Muscle layer of colon (tissue), 2 donors: ENCODE results near the gene BPIFB6.

Experiments used
- H3K27ac ChIP-seq: one replicate; pipeline ENCODE4 v1.7.0; 2013; ENCODE audit warnings: low read depth, mild to moderate bottlenecking, low read length, moderate library complexity
- H3K27me3 ChIP-seq, 2 donors: one replicate each; pipeline ENCODE4 v1.7.0; 2013; ENCODE audit warnings: low read length in 2 of 2, mild to moderate bottlenecking in 2 of 2; ENCODE audit not compliant: insufficient read depth in 2 of 2, control insufficient read depth in 1 of 2
- H3K36me3 ChIP-seq: one replicate; pipeline ENCODE4 v1.7.0; 2013; ENCODE audit warnings: mild to moderate bottlenecking, low read length; ENCODE audit not compliant: insufficient read depth
- H3K4me1 ChIP-seq: one replicate; pipeline ENCODE4 v1.7.0; 2013; ENCODE audit warnings: mild to moderate bottlenecking, low read length; ENCODE audit not compliant: insufficient read depth
- H3K4me3 ChIP-seq, 2 donors: one replicate each; pipeline ENCODE4 v1.7.0; 2013; ENCODE audit warnings: low read length in 2 of 2, low read depth in 1 of 2, mild to moderate bottlenecking in 1 of 2, moderate library complexity in 1 of 2
- H3K9ac ChIP-seq: one replicate; pipeline ENCODE4 v1.7.0; 2013; ENCODE audit warnings: low read length
- H3K9me3 ChIP-seq: one replicate; pipeline ENCODE4 v1.7.0; 2013; ENCODE audit warnings: mild to moderate bottlenecking, low read length
- donor health status: abdominal sarcoma.
- donor health status: Adenocarcinoma of cecum.

BPIFB6 gene

GRCh38 chr20:32989507-32990283 lies 41.8 kb upstream of the BPIFB6 start:
- Histone ChIP-seq H3K9me3 (no peaks in the 10 kb centered on the region), H3K4me3 (no peak overlapping the region), H3K27ac (no peak overlapping the region), H3K36me3 (no peaks in the 10 kb centered on the region), H3K27me3 (no peaks in the 10 kb centered on the region), H3K4me1 (no peaks in the 10 kb centered on the region), H3K9ac (no peak overlapping the region)

GRCh38 chr20:32990426-32990825 lies 41.0 kb upstream of the BPIFB6 start:
- H3K4me3 ChIP-seq: no peak overlapping the region
- no peaks in the 10 kb centered on the region for H3K4me1 ChIP-seq
- no peak overlapping the region for H3K9ac ChIP-seq
- no peaks in the 10 kb centered on the region for H3K36me3 ChIP-seq
- H3K9me3 ChIP-seq: no peaks in the 10 kb centered on the region
- no peaks in the 10 kb centered on the region for H3K27me3 ChIP-seq
- no peak overlapping the region for H3K27ac ChIP-seq

- no peak overlapping the region for H3K9ac ChIP-seq
- H3K27me3 ChIP-seq: no peaks in the 10 kb centered on the region
- no peaks in the 10 kb centered on the region for H3K9me3 ChIP-seq
- H3K4me1 ChIP-seq: no peaks in the 10 kb centered on the region
- no peaks in the 10 kb centered on the region for H3K36me3 ChIP-seq
- H3K4me3 ChIP-seq: no peak overlapping the region
- H3K27ac ChIP-seq: no peak overlapping the region
These were observed 40.1 kb upstream of the BPIFB6 start for GRCh38 chr20:32991383-32991782.

- no peak overlapping the region for H3K27ac ChIP-seq
- no peak overlapping the region for H3K9ac ChIP-seq
- no peaks in the 10 kb centered on the region for H3K4me1 ChIP-seq
- no peaks in the 10 kb centered on the region for H3K27me3 ChIP-seq
- no peak overlapping the region for H3K4me3 ChIP-seq
- H3K9me3 ChIP-seq: no peaks in the 10 kb centered on the region
- H3K36me3 ChIP-seq: no peaks in the 10 kb centered on the region
These were observed 39.4 kb upstream of the BPIFB6 start for GRCh38 chr20:32991792-32992641.

GRCh38 chr20:32993496-32994050 lies 37.9 kb upstream of the BPIFB6 start:
- H3K27ac ChIP-seq: no peak overlapping the region
- H3K4me1 ChIP-seq: no peaks in the 10 kb centered on the region
- H3K9me3 ChIP-seq: no peaks in the 10 kb centered on the region
- no peaks in the 10 kb centered on the region for H3K36me3 ChIP-seq
- no peaks in the 10 kb centered on the region for H3K27me3 ChIP-seq
- H3K9ac ChIP-seq: no peak overlapping the region
- no peak overlapping the region for H3K4me3 ChIP-seq

DNA sequence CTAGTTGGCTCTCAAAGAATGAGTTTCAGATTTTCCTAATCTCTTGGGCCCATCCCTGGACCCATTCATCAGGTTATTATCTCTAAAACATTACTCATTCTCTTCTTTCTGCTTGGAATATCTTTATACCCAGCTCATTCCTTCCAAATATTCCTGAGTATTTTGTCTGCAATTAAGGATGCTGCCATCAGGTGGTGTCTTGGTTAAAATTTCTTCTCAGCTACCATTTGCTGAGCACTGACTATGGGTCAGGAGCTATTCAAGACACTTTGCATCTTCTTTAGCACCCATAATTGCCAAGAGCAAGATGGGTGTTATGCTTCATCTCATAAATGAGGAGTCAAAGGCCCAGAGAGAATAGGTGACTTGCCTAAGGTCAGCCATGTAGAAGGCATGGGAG lies 35.6 kb upstream of the BPIFB6 start:
- Histone ChIP-seq H3K36me3 (no peaks in the 10 kb centered on the region), H3K27me3 (no peaks in the 10 kb centered on the region), H3K4me3 (no peak overlapping the region), H3K9ac (no peak overlapping the region), H3K27ac (no peak overlapping the region), H3K9me3 (no peaks in the 10 kb centered on the region), H3K4me1 (no peaks in the 10 kb centered on the region)

- Histone ChIP-seq H3K27ac (no peak overlapping the region), H3K9me3 (no peaks in the 10 kb centered on the region), H3K4me1 (no peaks in the 10 kb centered on the region), H3K27me3 (no peaks in the 10 kb centered on the region), H3K4me3 (no peak overlapping the region), H3K9ac (no peak overlapping the region), H3K36me3 (no peaks in the 10 kb centered on the region)
These were observed 34.0 kb upstream of the BPIFB6 start for GRCh38 chr20:32997431-32997830.

- H3K27me3 ChIP-seq: no peaks in the 10 kb centered on the region
- no peaks in the 10 kb centered on the region for H3K9me3 ChIP-seq
- H3K4me1 ChIP-seq: no peaks in the 10 kb centered on the region
- H3K36me3 ChIP-seq: no peaks in the 10 kb centered on the region
- no peak overlapping the region for H3K27ac ChIP-seq
- no peak overlapping the region for H3K9ac ChIP-seq
- no peak overlapping the region for H3K4me3 ChIP-seq
These were observed 31.7 kb upstream of the BPIFB6 start for GRCh38 chr20:32999603-33000250.

GRCh38 chr20:33000802-33001466 lies 30.5 kb upstream of the BPIFB6 start:
- Histone ChIP-seq H3K27me3 (no peaks in the 10 kb centered on the region), H3K9ac (no peak overlapping the region), H3K36me3 (no peaks in the 10 kb centered on the region), H3K4me1 (no peaks in the 10 kb centered on the region), H3K27ac (no peak overlapping the region), H3K4me3 (no peak overlapping the region), H3K9me3 (no peaks in the 10 kb centered on the region)

GRCh38 chr20:33002087-33002808 lies 29.2 kb upstream of the BPIFB6 start:
- H3K4me1 ChIP-seq: no peaks in the 10 kb centered on the region
- H3K27me3 ChIP-seq: no peaks in the 10 kb centered on the region
- H3K27ac ChIP-seq: no peak overlapping the region
- no peak overlapping the region for H3K4me3 ChIP-seq
- no peaks in the 10 kb centered on the region for H3K36me3 ChIP-seq
- no peaks in the 10 kb centered on the region for H3K9me3 ChIP-seq
- no peak overlapping the region for H3K9ac ChIP-seq
